ENCODE data around the gene NELFCD. TPM values are rescaled to one million over a fixed set of nuclear protein-coding genes. Genes with fewer than 3 reads are reported as not detected.

NELFCD gene
- total and polyA plus RNA-seq, 9 of the 15 experiments (the other 6 are each of a cell fraction or from before 2014, with no cell fraction given): 11.7 to 163 (median 96.5) TPM

DNA sequence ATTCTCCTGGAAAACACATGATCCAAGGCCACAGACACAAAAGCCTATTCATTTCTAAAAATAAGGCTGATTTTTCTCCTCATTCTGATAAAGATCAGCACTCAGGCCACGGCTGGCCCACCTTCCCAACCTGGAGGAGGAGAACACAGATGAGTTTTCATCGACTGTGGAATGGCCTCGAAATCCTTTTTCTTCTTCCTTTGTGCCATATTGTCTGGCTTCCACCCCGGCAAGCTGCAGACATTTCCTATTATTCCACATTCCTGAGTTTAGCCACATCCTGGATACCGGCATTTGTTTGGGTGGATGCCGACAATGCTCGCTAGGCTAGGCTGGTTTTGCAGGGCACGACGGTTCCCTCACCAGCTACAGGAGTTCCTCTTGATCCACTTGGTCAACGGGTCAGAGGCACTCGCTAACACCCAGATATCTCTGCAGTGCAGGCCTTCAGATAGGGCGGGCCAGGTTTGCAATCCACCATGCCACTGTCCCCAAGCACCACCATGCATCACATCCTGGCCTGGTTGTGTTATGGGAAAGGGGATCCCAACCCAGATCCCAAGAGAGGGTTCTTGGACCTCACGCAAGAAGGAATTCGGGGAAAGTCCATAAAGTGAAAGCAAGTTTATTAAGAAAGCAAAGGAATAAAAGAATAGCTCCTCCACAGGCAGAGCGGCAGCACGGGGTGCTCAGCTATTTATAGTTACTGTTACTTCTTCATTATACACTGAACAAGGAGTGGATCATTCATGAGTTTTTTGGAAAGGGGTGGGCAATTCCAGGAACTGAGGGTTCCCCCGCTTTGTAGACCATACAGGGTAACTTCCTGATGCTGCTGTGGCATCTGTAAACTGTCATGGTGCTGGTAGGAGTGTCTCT, 30.2 kb downstream of the NELFCD start (continued):
- TF ChIP-seq ATF4 (CRISPR knock-in tag; IDR thresholded peaks at IDR 0.05) (no peak), ZNF445 (CRISPR knock-in tag; IDR thresholded peaks at IDR 0.05; ENCODE audit: low read depth) (no peak), KLF6 (CRISPR knock-in tag; IDR thresholded peaks at IDR 0.05; ENCODE audit: borderline replicate concordance) (no peak), ZKSCAN3 (CRISPR knock-in tag; IDR thresholded peaks at IDR 0.05) (no peak), ZNF280A (IDR thresholded peaks at IDR 0.05; ENCODE audit: low read depth, partially characterized antibody) (no peak), ETV5 (CRISPR knock-in tag; IDR thresholded peaks at IDR 0.05; ENCODE audit: low read depth) (no peak), SNRNP70 (optimal IDR thresholded peaks at IDR 0.05; ENCODE audit: low read depth, low read length) (no peak), ZBTB43 (CRISPR knock-in tag; IDR thresholded peaks at IDR 0.05) (no peak), SMARCA5 (IDR thresholded peaks at IDR 0.05) (no peak), SMARCE1 (IDR thresholded peaks at IDR 0.05) (peak; percentile 61), C11orf30 (IDR thresholded peaks at IDR 0.05; ENCODE audit: low read depth) (no peak), ZHX1 (conservative IDR thresholded peaks at IDR 0.05; ENCODE audit: low read length) (no peak), CEBPB (tag; IDR thresholded peaks at IDR 0.05) (no peak), ZNF766 (CRISPR knock-in tag; conservative IDR thresholded peaks at IDR 0.05) (no peak), SRSF9 (IDR thresholded peaks at IDR 0.05; ENCODE audit: borderline replicate concordance, low read depth, low read length) (no peak), RFX1 (IDR thresholded peaks at IDR 0.05) (no peak), CC2D1A (IDR thresholded peaks at IDR 0.05) (peak; percentile 42; the same call in 1 of the 2 replicates)
- TF ChIP-seq, protein P1, sequence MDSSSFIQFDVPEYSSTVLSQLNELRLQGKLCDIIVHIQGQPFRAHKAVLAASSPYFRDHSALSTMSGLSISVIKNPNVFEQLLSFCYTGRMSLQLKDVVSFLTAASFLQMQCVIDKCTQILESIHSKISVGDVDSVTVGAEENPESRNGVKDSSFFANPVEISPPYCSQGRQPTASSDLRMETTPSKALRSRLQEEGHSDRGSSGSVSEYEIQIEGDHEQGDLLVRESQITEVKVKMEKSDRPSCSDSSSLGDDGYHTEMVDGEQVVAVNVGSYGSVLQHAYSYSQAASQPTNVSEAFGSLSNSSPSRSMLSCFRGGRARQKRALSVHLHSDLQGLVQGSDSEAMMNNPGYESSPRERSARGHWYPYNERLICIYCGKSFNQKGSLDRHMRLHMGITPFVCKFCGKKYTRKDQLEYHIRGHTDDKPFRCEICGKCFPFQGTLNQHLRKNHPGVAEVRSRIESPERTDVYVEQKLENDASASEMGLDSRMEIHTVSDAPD (CRISPR knock-in tag; IDR thresholded peaks at IDR 0.05): no peak
- TF ChIP-seq, protein P2, sequence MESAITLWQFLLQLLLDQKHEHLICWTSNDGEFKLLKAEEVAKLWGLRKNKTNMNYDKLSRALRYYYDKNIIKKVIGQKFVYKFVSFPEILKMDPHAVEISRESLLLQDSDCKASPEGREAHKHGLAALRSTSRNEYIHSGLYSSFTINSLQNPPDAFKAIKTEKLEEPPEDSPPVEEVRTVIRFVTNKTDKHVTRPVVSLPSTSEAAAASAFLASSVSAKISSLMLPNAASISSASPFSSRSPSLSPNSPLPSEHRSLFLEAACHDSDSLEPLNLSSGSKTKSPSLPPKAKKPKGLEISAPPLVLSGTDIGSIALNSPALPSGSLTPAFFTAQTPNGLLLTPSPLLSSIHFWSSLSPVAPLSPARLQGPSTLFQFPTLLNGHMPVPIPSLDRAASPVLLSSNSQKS (CRISPR knock-in tag; IDR thresholded peaks at IDR 0.05): no peak
